ENCODE data around the gene EPM2A. TPM values are rescaled to one million over a fixed set of nuclear protein-coding genes. Genes with fewer than 3 reads are reported as not detected.

EPM2A gene
- total RNA-seq, 1 experiment from 2014 or later = 6.4 TPM

- DNase-seq (ENCODE audit: low read depth, low spot score) (no peak), ATAC-seq (no peak)
- no TSS peak for BruUV-seq (replicated peaks)
Observed at GRCh38 chr6:145772846-145773245, 37.5 kb upstream of the EPM2A start.

More at GRCh38 chr6:145772846-145773245, 37.5 kb upstream of the EPM2A start:
- ChIA-PET RAD21 (ENCODE audit: low non-redundant PET in 1 of 2, low total read pairs in 2 of 2, uncharacterized antibody in 2 of 2, unreplicated experiment in 2 of 2) (no interaction called here), CTCF (no interaction called here), POLR2A (no interaction called here)
- Histone ChIP-seq H3K9me3 (ENCODE audit: control insufficient read depth in 1 of 2, insufficient read depth in 1 of 2, low read depth in 1 of 2, low read length in 2 of 2) (no peaks in the 10 kb centered on the region), H3K9me2 (ENCODE audit: insufficient read depth) (no peaks in the 10 kb centered on the region), H3K27me3 (ENCODE audit: insufficient read depth, low read length) (no peaks in the 10 kb centered on the region), H3K36me3 (ENCODE audit: control insufficient read depth in 1 of 2, insufficient read depth in 2 of 2, low read length in 2 of 2) (no peaks in the 10 kb centered on the region), H4K20me1 (ENCODE audit: insufficient read depth) (no peaks in the 10 kb centered on the region), H2AFZ (ENCODE audit: low read depth, low read length, poor library complexity, severe bottlenecking) (no peak overlapping the region), H3K27ac (ENCODE audit: low read depth, low read length) (no peak overlapping the region), H3K4me1 (ENCODE audit: control insufficient read depth in 1 of 2, insufficient read depth in 2 of 2, low read length in 2 of 2) (no peaks in the 10 kb centered on the region), H3K4me2 (ENCODE audit: low read length) (no peak overlapping the region), H3K79me2 (ENCODE audit: insufficient read depth, low read length) (no peaks in the 10 kb centered on the region), H3K9ac (ENCODE audit: low read length) (no peak overlapping the region), H3K4me3 (replicated peaks in 1 of 2; ENCODE audit: low read depth in 1 of 2, low read length in 2 of 2) (no peak overlapping the region)
- no peak for TF ChIP-seq EZH2phosphoT487 (IDR thresholded peaks at IDR 0.05; ENCODE audit: borderline replicate concordance)
- no peak for TF ChIP-seq SP1 (IDR thresholded peaks at IDR 0.05; ENCODE audit: low read depth)
- TF ChIP-seq REST (IDR thresholded peaks at IDR 0.05; ENCODE audit: low read depth) = no peak
- no peak for TF ChIP-seq JUND (IDR thresholded peaks at IDR 0.05)
- no peak for TF ChIP-seq SIN3A (IDR thresholded peaks at IDR 0.05; ENCODE audit: low read depth)
- TF ChIP-seq POLR2A (IDR thresholded peaks at IDR 0.05; ENCODE audit: borderline replicate concordance, extremely low read depth, insufficient read depth, insufficient read length) = no peak
- no peak for TF ChIP-seq ZNF274 (IDR thresholded peaks at IDR 0.05; ENCODE audit: low read depth, low read length)
- TF ChIP-seq CBX3 (IDR thresholded peaks at IDR 0.05; ENCODE audit: low read depth) = no peak
- TF ChIP-seq YY1 (IDR thresholded peaks at IDR 0.05; ENCODE audit: extremely low read depth, insufficient replicate concordance, low read depth, low read length) = no peak
- TF ChIP-seq CTCF (IDR thresholded peaks at IDR 0.05 in 2 of 3, conservative IDR thresholded peaks at IDR 0.05 in 1 of 3; ENCODE audit: borderline replicate concordance in 1 of 3, insufficient read depth in 1 of 3, low read depth in 2 of 3, low read length in 2 of 3) = no peak
- no peak for TF ChIP-seq TCF7L2 (IDR thresholded peaks at IDR 0.05; ENCODE audit: borderline replicate concordance, extremely low read depth, insufficient read depth, insufficient read length)
- TF ChIP-seq FOSL1 (IDR thresholded peaks at IDR 0.05; ENCODE audit: low read depth) = no peak
- no peak for TF ChIP-seq RAD21 (IDR thresholded peaks at IDR 0.05; ENCODE audit: low read depth)
- no peak for TF ChIP-seq MAX (IDR thresholded peaks at IDR 0.05)
- no peak for TF ChIP-seq SRF (IDR thresholded peaks at IDR 0.05; ENCODE audit: low read depth)
- TF ChIP-seq ATF3 (IDR thresholded peaks at IDR 0.05) = no peak
- TF ChIP-seq POLR2AphosphoS5 (IDR thresholded peaks at IDR 0.05; ENCODE audit: low read depth, low read length) = no peak
- intact Hi-C loops (cut with micrococcal nuclease) = no loop called here
